LoVo (cell line): ENCODE measurements around the gene LILRB3.
"Not testable (repeated sequence)": the region's sequence is repeated elsewhere in the genome, so short reads cannot be mapped to it uniquely, and the experiment has no call there.

Source experiments
- DNase-seq: peaks from one replicate; pipeline ENCODE4 v3.0.0-alpha.2; 2016; ENCODE audit warnings: low spot score

The LILRB3 gene

GRCh38 chr19:54209811-54210494, 12.9 kb downstream of the LILRB3 start:
- peak; percentile 88 for DNase-seq

- DNase-seq, result no peak
Measured at GRCh38 chr19:54209058-54209810, 13.6 kb downstream of the LILRB3 start.

- no peak for DNase-seq
Measured at GRCh38 chr19:54208784-54209057, 14.1 kb downstream of the LILRB3 start.

GRCh38 chr19:54207983-54208783, 14.6 kb downstream of the LILRB3 start:
- no peak for DNase-seq

- DNase-seq, result no peak
Measured at GRCh38 chr19:54207676-54207982, 15.2 kb downstream of the LILRB3 start.

- not testable (repeated sequence) for DNase-seq
Measured at GRCh38 chr19:54207193-54207592, 15.6 kb downstream of the LILRB3 start.

GRCh38 chr19:54206831-54207177, 16.0 kb downstream of the LILRB3 start:
- no peak for DNase-seq

GRCh38 chr19:54206030-54206830, 16.6 kb downstream of the LILRB3 start:
- DNase-seq, result no peak

- DNase-seq, result no peak
Measured at GRCh38 chr19:54204767-54205468, 17.9 kb downstream of the LILRB3 start.

GRCh38 chr19:54203151-54203611, 19.6 kb downstream of the LILRB3 start:
- DNase-seq, result no peak

GRCh38 chr19:54201980-54202379, 20.8 kb downstream of the LILRB3 start:
- no peak for DNase-seq

- no peak for DNase-seq
Measured at GRCh38 chr19:54201172-54201701, 21.6 kb downstream of the LILRB3 start.

GRCh38 chr19:54199401-54199800, 23.4 kb downstream of the LILRB3 start:
- DNase-seq, result no peak

- DNase-seq, result no peak
Measured at GRCh38 chr19:54197121-54197520, 25.7 kb downstream of the LILRB3 start.

- DNase-seq, result no peak
Measured at GRCh38 chr19:54196536-54196935, 26.3 kb downstream of the LILRB3 start.

GRCh38 chr19:54194463-54194862, 28.3 kb downstream of the LILRB3 start:
- DNase-seq, result not testable (repeated sequence)

- DNase-seq, result no peak
Measured at GRCh38 chr19:54193011-54193410, 29.8 kb downstream of the LILRB3 start.

- no peak for DNase-seq
Measured at GRCh38 chr19:54191811-54192453, 30.9 kb downstream of the LILRB3 start.

- peak; percentile 87 for DNase-seq
Measured at GRCh38 chr19:54191011-54191810, 31.6 kb downstream of the LILRB3 start, which contains the start of gene TSEN34. Gene TSEN34, plus strand, starts transcription at chr19:54191308. Its CDS starts 57 bp downstream, at chr19:54191365.

- peak; percentile 98 for DNase-seq
Measured at GRCh38 chr19:54190503-54191010, 32.2 kb downstream of the LILRB3 start.
